GM19463 (cell line): Measurements from ENCODE around the gene CLRN1.

ENCODE experiments used
- ATAC-seq: cut with Tn5 transposase; IDR thresholded peaks from one replicate; pipeline ENCODE4 v1.9.1; 2021; ENCODE audit warnings: mild to moderate bottlenecking, moderate library complexity; ENCODE audit not compliant: unreplicated experiment

The CLRN1 gene

DNA sequence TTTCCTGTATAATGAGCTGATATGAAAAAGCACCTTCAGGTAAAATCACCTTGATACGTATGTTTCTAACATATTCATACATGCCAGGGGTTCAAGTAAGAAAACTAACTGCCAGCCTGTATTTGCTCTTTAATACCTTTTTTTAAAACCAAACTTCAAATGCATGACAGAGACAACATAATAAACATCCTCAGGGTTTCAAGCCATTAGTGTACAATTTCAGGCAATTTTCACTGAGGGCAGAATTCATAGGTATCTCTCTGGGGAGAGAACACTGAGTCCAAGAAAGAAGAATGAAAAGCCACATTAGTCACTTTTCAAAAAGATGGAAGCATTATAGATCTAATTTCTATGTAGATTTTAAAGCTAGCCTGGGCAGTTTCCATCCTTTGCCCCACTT, 94.2 kb downstream of the CLRN1 start:
- ATAC-seq: no peak

DNA sequence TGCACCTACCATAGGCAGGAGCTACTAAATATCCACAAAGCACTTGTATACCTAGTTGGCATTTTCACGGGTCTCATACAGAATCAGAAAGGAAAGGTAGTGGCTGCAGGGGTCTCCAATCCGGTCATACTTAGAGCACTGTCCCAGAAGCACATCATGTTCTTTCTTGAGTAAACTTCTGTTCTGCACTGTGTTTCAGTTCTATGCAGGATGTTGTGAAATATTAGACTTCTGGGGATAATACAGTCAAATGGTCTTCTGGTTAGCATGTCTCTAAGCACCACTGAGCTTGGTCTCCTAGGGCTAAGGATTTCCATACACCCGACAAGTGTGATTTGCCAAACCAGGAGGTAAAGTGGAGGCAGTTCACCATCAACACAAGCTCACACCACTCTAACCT, 95.2 kb downstream of the CLRN1 start:
- ATAC-seq: no peak

DNA sequence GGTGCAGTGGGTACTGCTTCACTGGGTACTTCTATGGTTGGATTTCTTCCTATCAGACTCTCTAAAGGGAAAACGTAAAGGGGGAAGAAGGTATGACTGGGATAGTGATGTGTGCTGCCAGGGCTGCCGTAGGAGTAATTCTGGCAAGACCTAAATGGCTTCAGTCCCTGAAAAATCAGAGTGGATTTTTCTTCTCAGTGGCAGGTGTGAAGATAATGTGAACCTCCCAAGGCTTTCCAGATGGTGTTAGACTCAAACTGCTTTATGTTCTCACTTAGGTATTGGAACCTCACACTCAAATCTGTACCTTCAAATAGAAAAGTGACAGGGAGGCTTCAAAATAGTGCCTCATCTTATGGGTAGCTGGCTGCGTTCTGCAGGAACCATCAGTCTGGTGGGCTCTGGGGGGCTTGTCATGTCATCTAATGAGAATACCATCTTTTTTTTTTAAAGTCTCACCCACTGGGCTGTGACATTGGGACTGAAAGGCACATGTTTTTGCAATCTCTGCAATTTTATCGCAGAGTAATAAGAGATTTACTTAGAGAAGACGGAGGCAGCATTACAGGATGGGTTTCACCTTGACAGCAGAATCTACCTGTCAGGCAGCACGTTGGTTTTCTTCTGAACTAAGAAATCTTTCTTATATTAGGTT, 95.8 kb downstream of the CLRN1 start:
- no peak for ATAC-seq
